Brain microvascular endothelial cell (primary cell): ENCODE measurements around the gene CACNB2.

ENCODE experiments used
- DNase-seq: peaks from one replicate; pipeline ENCODE4 v3.0.0-alpha.2; 2020
- H3K27ac ChIP-seq: fragments of 250-450 bp; sonication (Bioruptor Pico); 2 replicates; pipeline ENCODE4 v1.5.1; 2020; ENCODE audit warnings: mild to moderate bottlenecking, moderate library complexity
- H3K27me3 ChIP-seq: fragments of 250-450 bp; sonication (Bioruptor Pico); replicated peaks from 2 replicates; pipeline ENCODE4 v1.5.1; 2020; ENCODE audit warnings: mild to moderate bottlenecking
- H3K36me3 ChIP-seq: fragments of 250-450 bp; sonication (Bioruptor Pico); replicated peaks from 2 replicates; pipeline ENCODE4 v1.5.1; 2020; ENCODE audit warnings: mild to moderate bottlenecking
- H3K4me3 ChIP-seq: 2 replicates; pipeline ENCODE4 v1.5.1; 2011; ENCODE audit warnings: low read depth, mild to moderate bottlenecking, control low read depth, low read length, moderate library complexity
- in situ Hi-C: cut with HindIII; loops from 2 replicates; pipeline ENCODE4 v1.10.0; 2017; ENCODE audit warnings: low sequenced_read_pairs, low pct_ligation_motif_present
- TF ChIP-seq, protein P1 (sequence below): IDR thresholded peaks from 2 replicates; pipeline ENCODE4 v1.5.1; 2011; ENCODE audit warnings: low read depth, mild to moderate bottlenecking, moderate library complexity, low read length, control low read depth, inconsistent platforms; ENCODE audit errors: missing control alignments

The CACNB2 gene

DNA sequence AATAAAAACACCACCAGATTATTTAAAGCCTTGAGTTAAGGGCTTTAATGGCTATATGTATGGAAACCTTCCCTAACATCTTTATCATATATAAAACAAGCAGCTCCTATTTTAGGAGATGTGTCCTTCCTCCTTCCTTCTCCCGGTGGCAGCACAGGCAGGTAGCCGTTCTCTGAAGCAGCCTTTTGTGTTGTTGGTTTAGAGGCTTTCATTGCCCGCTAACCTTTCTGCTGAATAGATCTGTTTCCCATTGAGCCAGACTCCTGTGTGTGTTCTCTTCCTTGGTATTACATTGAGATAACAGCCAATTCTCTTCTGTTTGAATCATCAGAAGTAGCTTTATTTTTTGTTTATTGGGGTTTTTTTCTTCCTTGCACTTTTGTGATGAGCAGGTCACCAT is 131.3 kb downstream of the CACNB2 start:
- in situ Hi-C loops, result no loop called here
- no peak for DNase-seq
- H3K27me3 ChIP-seq, result no peaks in the 10 kb centered on the region

DNA sequence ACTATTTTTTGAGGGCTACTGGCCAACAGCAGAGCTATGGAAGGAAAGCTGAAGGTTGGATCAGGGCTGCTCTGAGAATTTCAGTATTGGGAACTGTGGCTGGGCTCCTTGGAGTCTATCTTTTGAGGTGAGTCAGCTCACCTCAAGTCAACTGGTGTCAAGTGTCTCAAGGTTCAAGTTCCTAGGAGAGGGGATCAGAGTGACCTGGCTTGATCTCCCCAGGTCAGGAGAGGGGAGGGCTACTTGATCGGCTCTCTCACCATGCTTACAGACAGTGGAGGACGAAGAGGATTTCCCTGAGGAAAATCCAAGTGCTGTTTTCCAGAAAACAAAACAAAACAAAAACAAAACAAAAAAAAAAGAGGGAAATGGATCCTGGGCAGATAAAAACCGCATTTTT is 132.8 kb downstream of the CACNB2 start:
- H3K27ac ChIP-seq, result no peak overlapping the region
- no peaks in the 10 kb centered on the region for H3K36me3 ChIP-seq
- in situ Hi-C loops, result no loop called here
- H3K4me3 ChIP-seq, result no peak overlapping the region
- DNase-seq, result no peak
- TF ChIP-seq, protein P1, sequence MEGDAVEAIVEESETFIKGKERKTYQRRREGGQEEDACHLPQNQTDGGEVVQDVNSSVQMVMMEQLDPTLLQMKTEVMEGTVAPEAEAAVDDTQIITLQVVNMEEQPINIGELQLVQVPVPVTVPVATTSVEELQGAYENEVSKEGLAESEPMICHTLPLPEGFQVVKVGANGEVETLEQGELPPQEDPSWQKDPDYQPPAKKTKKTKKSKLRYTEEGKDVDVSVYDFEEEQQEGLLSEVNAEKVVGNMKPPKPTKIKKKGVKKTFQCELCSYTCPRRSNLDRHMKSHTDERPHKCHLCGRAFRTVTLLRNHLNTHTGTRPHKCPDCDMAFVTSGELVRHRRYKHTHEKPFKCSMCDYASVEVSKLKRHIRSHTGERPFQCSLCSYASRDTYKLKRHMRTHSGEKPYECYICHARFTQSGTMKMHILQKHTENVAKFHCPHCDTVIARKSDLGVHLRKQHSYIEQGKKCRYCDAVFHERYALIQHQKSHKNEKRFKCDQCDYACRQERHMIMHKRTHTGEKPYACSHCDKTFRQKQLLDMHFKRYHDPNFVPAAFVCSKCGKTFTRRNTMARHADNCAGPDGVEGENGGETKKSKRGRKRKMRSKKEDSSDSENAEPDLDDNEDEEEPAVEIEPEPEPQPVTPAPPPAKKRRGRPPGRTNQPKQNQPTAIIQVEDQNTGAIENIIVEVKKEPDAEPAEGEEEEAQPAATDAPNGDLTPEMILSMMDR, result no peak
- H3K27me3 ChIP-seq, result no peaks in the 10 kb centered on the region

More for the DNA sequence above, 131.3 kb downstream of the CACNB2 start:
- H3K27ac ChIP-seq, result no peak overlapping the region
- TF ChIP-seq, protein P1, result no peak
- H3K4me3 ChIP-seq, result no peak overlapping the region
- no peaks in the 10 kb centered on the region for H3K36me3 ChIP-seq

DNA sequence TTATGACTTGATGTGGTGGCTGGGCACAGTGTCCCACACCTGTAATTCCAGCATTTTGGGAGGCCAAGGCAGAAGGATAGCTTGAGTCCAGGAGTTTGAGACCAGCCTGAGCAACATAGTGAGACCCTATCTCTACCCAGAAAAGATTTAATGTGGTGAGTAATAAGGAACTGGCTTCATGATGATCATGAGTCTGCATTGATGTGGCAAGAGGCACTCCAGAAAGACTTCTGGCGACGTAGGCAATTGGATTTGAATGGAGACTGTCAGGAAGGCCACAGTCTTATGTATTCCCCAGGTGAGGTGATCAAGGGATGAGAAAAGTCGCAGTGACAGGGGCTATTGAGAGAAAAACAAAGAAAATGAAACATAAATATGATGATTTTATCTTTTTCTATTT is 138.0 kb downstream of the CACNB2 start:
- H3K36me3 ChIP-seq, result no peaks in the 10 kb centered on the region
- H3K4me3 ChIP-seq, result no peak overlapping the region
- in situ Hi-C loops, result no loop called here
- TF ChIP-seq, protein P1, result no peak
- no peak overlapping the region for H3K27ac ChIP-seq
- no peaks in the 10 kb centered on the region for H3K27me3 ChIP-seq
- no peak for DNase-seq

DNA sequence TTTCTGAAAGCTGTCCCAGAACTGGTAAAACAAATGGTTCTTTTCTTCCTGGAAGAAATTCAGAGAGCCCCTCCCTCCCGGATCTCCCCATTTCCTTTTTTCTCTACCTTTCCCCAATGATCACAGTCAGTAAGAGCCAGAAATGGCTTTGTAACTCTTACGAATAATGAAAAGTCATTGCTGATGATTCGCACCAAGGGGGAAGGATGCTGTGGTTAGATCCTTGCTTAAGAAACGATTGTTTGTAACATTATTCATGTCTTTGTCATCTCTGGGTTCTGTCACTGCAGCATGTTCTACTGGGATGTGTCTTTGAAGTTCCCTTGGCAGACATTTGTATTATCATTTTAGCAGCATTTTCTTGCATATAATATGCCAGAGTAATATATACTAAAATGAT is 138.9 kb downstream of the CACNB2 start:
- TF ChIP-seq, protein P1, result no peak
- Histone ChIP-seq H3K36me3 (no peaks in the 10 kb centered on the region), H3K4me3 (no peak overlapping the region), H3K27ac (no peak overlapping the region), H3K27me3 (no peaks in the 10 kb centered on the region)
- peak; percentile 9 for DNase-seq
- in situ Hi-C loops, result no loop called here

DNA sequence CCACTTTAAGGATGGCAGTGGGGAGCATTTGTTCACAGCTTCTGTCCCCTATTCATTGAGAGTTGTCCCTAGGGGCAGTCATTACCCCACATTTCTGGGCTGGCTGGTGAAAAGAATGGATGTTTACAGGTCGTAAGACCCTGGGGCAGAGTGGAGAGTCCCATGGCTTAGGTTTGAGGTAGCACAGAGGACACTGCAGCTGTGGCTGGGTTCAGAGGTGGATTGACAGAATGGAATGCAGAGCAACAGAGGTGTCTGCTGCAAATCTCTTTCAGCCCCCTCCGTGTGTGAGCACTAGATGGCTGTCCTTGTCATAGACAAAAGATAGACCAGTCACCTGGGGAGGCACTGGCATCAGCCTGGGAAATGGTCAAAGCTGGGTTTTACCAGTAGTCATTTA is 141.9 kb downstream of the CACNB2 start:
- in situ Hi-C loops, result no loop called here
- TF ChIP-seq, protein P1, result no peak
- Histone ChIP-seq H3K4me3 (no peak overlapping the region), H3K36me3 (no peaks in the 10 kb centered on the region), H3K27ac (no peak overlapping the region), H3K27me3 (no peaks in the 10 kb centered on the region)
- DNase-seq, result no peak

DNA sequence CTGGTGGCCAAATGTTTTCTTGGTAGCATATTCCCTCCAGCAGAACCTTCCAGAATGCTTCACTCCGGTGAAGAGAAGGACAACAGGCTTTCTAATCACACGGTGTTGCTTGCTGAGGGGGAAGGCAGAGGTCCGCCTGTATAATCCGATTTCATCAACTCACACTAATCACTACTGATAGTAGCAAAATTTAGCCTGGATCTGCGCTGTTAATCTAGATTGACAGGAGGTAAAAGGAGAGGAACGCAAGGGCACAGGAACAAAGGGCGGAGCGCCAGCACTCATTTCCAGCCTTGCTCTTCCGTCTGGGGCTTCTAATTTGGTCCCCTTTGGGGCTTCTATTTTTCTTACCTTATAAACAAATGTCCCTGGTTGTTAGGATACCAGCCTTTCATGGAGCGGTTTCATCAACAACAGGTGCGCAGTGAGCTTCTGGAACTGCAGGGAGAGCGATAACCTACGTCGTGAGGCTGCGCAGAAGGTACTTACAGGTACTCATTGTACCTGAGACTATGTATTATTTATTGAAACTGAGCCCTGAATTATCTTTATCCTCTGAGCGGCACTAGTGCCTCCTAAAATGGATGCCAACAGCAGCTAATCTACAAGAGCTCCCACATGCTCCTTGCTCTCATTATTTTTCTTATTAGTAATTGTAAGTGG is 150.6 kb downstream of the CACNB2 start:
- Histone ChIP-seq H3K4me3 (no peak overlapping the region), H3K27ac (no peak overlapping the region), H3K27me3 (no peaks in the 10 kb centered on the region), H3K36me3 (no peaks in the 10 kb centered on the region)
- TF ChIP-seq, protein P1, result no peak
- in situ Hi-C loops, result no loop called here
- no peak for DNase-seq
